HepG2 (cell line): ENCODE results near the gene MIER2. TPM values are rescaled to one million over a fixed set of nuclear protein-coding genes. Genes with fewer than 3 reads are reported as not detected.

ENCODE experiments used
- ATAC-seq: fragments of 200-7000 bp; cut with Tn5 transposase; 3 replicates; pipeline ENCODE4 v1.9.1; 2020; ENCODE audit warnings: mild to moderate bottlenecking, moderate library complexity
- BruUV-seq: library from RNA; stranded (reverse); fragments of 400-500 nt; replicated peaks from 2 replicates; lab custom pipeline; 2021; lab: Mats Ljungman, UMichigan
- CTCF ChIA-PET: fragments of 300-600 bp; formaldehyde crosslinking; extraction: SDS; loops from one replicate; lab custom pipeline; 2021; ENCODE audit warnings: low total read pairs, inconsistent platforms, low intra/inter-chr PET ratio; lab: Yijun Ruan, JAX
- POLR2A ChIA-PET: fragments of 350-600 bp; sonication (Branson Sonifier 250); formaldehyde crosslinking; loops from one replicate; lab custom pipeline; 2020; ENCODE audit warnings: antibody characterized with exemption, inconsistent platforms; lab: Yijun Ruan, JAX
- DNase-seq: peaks from one replicate; pipeline ENCODE4 v3.0.0-alpha.2; 2015; ENCODE audit warnings: low spot score
- FAIRE-seq: peaks from 3 replicates; lab custom pipeline; 2011; peaks lifted over from hg19 to GRCh38; lab: Jason Lieb, UNC
- H2AFZ ChIP-seq: one replicate; pipeline ENCODE4 v1.6.1; 2011; ENCODE audit warnings: low read length, inconsistent platforms
- H3K27ac ChIP-seq: fragments of 300-600 bp; 3 replicates; pipeline ENCODE4 v1.8.0; 2011; ENCODE audit warnings: mixed run types, mild to moderate bottlenecking, mixed read lengths, low read length, inconsistent platforms; ENCODE audit not compliant: insufficient read depth; ENCODE audit errors: extremely low read length
- H3K27me3 ChIP-seq, 2 experiments: fragments of 200-600 bp in 1 of 2; 2 replicates in 1 of 2; 3 replicates in 1 of 2; pipeline versions ENCODE4 v1.6.0 to v1.8.0; 2011; ENCODE audit warnings: low read length in 2 of 2, mild to moderate bottlenecking in 2 of 2, moderate library complexity in 2 of 2, inconsistent platforms in 1 of 2; ENCODE audit not compliant: insufficient read depth in 2 of 2, control insufficient read depth in 1 of 2
- H3K36me3 ChIP-seq, 2 experiments: fragments of 200-600 bp in 1 of 2; replicated peaks in 1 of 2; 2 replicates in 1 of 2; 3 replicates in 1 of 2; pipeline versions ENCODE4 v1.5.1 to v1.8.0; 2011; ENCODE audit warnings: low read length in 2 of 2, inconsistent platforms in 1 of 2; ENCODE audit not compliant: insufficient read depth in 2 of 2, control insufficient read depth in 1 of 2
- H3K4me1 ChIP-seq: 2 replicates; pipeline ENCODE4 v1.5.1; 2012; ENCODE audit warnings: low read length, inconsistent platforms; ENCODE audit not compliant: insufficient read depth
- H3K4me2 ChIP-seq: 2 replicates; pipeline ENCODE4 v1.6.0; 2011; ENCODE audit warnings: low read depth, low read length, inconsistent platforms
- H3K4me3 ChIP-seq, 3 experiments: fragments of 200-600 bp in 1 of 3; sonication (generic), shearing (Covaris generic) in 1 of 3; replicated peaks in 1 of 3; 2 replicates each; pipeline ENCODE4 v1.5.1; 2011 to 2016; ENCODE audit warnings: low read length in 3 of 3, inconsistent platforms in 2 of 3, low read depth in 2 of 3, mild to moderate bottlenecking in 2 of 3, control low read depth in 1 of 3, mixed read lengths in 1 of 3; ENCODE audit not compliant: insufficient read depth in 1 of 3
- H3K79me2 ChIP-seq: one replicate; pipeline ENCODE4 v1.6.1; 2011; ENCODE audit warnings: low read length, inconsistent platforms; ENCODE audit not compliant: insufficient read depth
- H3K9ac ChIP-seq: 2 replicates; pipeline ENCODE4 v1.6.0; 2011; ENCODE audit warnings: mild to moderate bottlenecking, low read depth, low read length, inconsistent platforms; ENCODE audit not compliant: insufficient read depth
- H3K9me3 ChIP-seq: 2 replicates; pipeline ENCODE4 v1.5.1; 2012; ENCODE audit warnings: mild to moderate bottlenecking, low read length
- H4K20me1 ChIP-seq: 2 replicates; pipeline ENCODE4 v1.6.0; 2011; ENCODE audit warnings: inconsistent platforms, mild to moderate bottlenecking, low read length, moderate library complexity; ENCODE audit not compliant: insufficient read depth
- GMEB1 ChIP-seq: sonication (generic); formaldehyde crosslinking; IDR thresholded peaks from 2 replicates; pipeline ENCODE4 v1.5.1; 2020; ENCODE audit warnings: missing genetic modification reagents, mild to moderate bottlenecking, borderline replicate concordance
- HOXA7 ChIP-seq: sonication (generic); formaldehyde crosslinking; IDR thresholded peaks from 2 replicates; pipeline ENCODE4 v1.8.1; 2022; ENCODE audit warnings: mild to moderate bottlenecking, missing genetic modification reagents, moderate library complexity
- JDP2 ChIP-seq: sonication (generic); formaldehyde crosslinking; IDR thresholded peaks from 2 replicates; pipeline ENCODE4 v1.8.1; 2022; ENCODE audit warnings: missing genetic modification reagents, borderline replicate concordance
- MXD1 ChIP-seq: sonication (generic); formaldehyde crosslinking; IDR thresholded peaks from 2 replicates; pipeline ENCODE4 v1.4.0; 2020; ENCODE audit warnings: mild to moderate bottlenecking, missing genetic modification reagents
- SIX1 ChIP-seq: sonication (generic); formaldehyde crosslinking; IDR thresholded peaks from 2 replicates; pipeline ENCODE4 v1.4.0; 2020; ENCODE audit warnings: missing genetic modification reagents, borderline replicate concordance
- ZBTB4 ChIP-seq: sonication (generic); formaldehyde crosslinking; IDR thresholded peaks from 2 replicates; pipeline ENCODE4 v1.4.0; 2020; ENCODE audit warnings: missing genetic modification reagents, mild to moderate bottlenecking, borderline replicate concordance
- ZNF18 ChIP-seq: sonication (generic); formaldehyde crosslinking; IDR thresholded peaks from 2 replicates; pipeline ENCODE4 v1.8.0; 2022; ENCODE audit warnings: mild to moderate bottlenecking, missing genetic modification reagents; ENCODE audit not compliant: insufficient replicate concordance
- WGBS: methylation state at CpG from one replicate; pipeline ENCODE4 v1.1.6; 2017; ENCODE audit warnings: low lambda C conversion rate; 5-methylcytosine and 5-hydroxymethylcytosine counted together
- in situ Hi-C: cut with HindIII; loops from 2 replicates; pipeline ENCODE4 v1.10.0; 2017; ENCODE audit warnings: low pct_unique_long_range_greater_than_20kb; ENCODE audit not compliant: extremely low pct_ligation_motif_present
- intact Hi-C: fragments of 100-400 bp; cut with micrococcal nuclease; formaldehyde crosslinking; loops from one replicate; pipeline ENCODE4 v1.10.0; 2022; ENCODE audit not compliant: unreplicated experiment
- polyA plus RNA-seq, 8 experiments: library from polyadenylated mRNA; depleted of rRNA in 3 of 8; stranded (reverse) in 7 of 8; unstranded in 1 of 8; fragments of >200 nt; fragmentation: Illumina TruSeq in 4 of 8; extraction: Trizol in 4 of 8; gene quantifications; 2 replicates each; pipeline versions ENCODE4 v1.2.1 to v1.2.3, GENCODE V29; 2011 to 2016; ENCODE audit warnings: low read depth in 4 of 8, missing spikeins in 1 of 8, mixed read lengths in 1 of 8; ENCODE audit not compliant: insufficient read depth in 1 of 8
- total RNA-seq, 5 experiments: library from RNA; depleted of rRNA; stranded (reverse); fragments of >200 nt; fragmentation: Illumina TruSeq; extraction: Trizol; gene quantifications; 2 replicates each; pipeline ENCODE4 v1.2.3, GENCODE V29; 2016; ENCODE audit warnings: low read depth in 1 of 5

Gene MIER2
- total and polyA plus RNA-seq, 2 of the 13 experiments (the other 11 are each of a cell fraction or from before 2014, with no cell fraction given): 9.6 to 25.7 TPM

GRCh38 chr19:369256-369655 lies 24.7 kb upstream of the MIER2 start:
- POLR2A ChIA-PET: no interaction called here

More at GRCh38 chr19:369256-369655, 24.7 kb upstream of the MIER2 start:
- no peak overlapping the region for H2AFZ ChIP-seq
- ATAC-seq (no peak), DNase-seq (no peak), FAIRE-seq (no peak)
- no peaks in the 10 kb centered on the region for H3K79me2 ChIP-seq
- no peaks in the 10 kb centered on the region for H4K20me1 ChIP-seq
- CTCF ChIA-PET: no interaction called here
- H3K27me3 ChIP-seq: peaks cover 13 to 82% of the 10 kb centered on the region in 2 experiments
- H3K4me1 ChIP-seq: no peaks in the 10 kb centered on the region
- no TSS peak for BruUV-seq
- no peaks in the 10 kb centered on the region for H3K36me3 ChIP-seq
- no peak overlapping the region for H3K9ac ChIP-seq
- 74% methylated on average over 13 of the region's 13 CpGs for WGBS
- TF ChIP-seq GMEB1 (no peak), JDP2 (CRISPR knock-in tag) (no peak), ZBTB4 (CRISPR knock-in tag) (no peak), ZNF18 (no peak), HOXA7 (CRISPR knock-in tag) (no peak), SIX1 (CRISPR knock-in tag) (no peak), MXD1 (CRISPR knock-in tag) (no peak)
- H3K9me3 ChIP-seq: no peaks in the 10 kb centered on the region
- H3K27ac ChIP-seq: no peak overlapping the region
- intact Hi-C loops (no loop called here), in situ Hi-C loops (no loop called here)
- no peak overlapping the region for H3K4me3 ChIP-seq
- H3K4me2 ChIP-seq: no peak overlapping the region
